Right atrium auricular region (tissue), 2 donors: ENCODE measurements around the gene RLF. TPM values are rescaled to one million over a fixed set of nuclear protein-coding genes. Genes with fewer than 3 reads are reported as not detected.

Experiments
- DNase-seq: peaks from one replicate; pipeline ENCODE4 v3.0.0-alpha.2; 2019; ENCODE audit warnings: low spot score
- H3K27ac ChIP-seq, 2 donors: fragments of 200-600 bp; sonication (generic); 1 replicate in 1 of 2; 2 replicates in 1 of 2; pipeline ENCODE4 v1.5.1; 2016 to 2019
- H3K27me3 ChIP-seq, 2 donors: fragments of 200-600 bp; sonication (generic); one replicate each; pipeline versions ENCODE4 v1.5.1 to v1.6.0; 2017 to 2019
- H3K36me3 ChIP-seq: fragments of 200-600 bp; sonication (generic); one replicate; pipeline ENCODE4 v1.5.1; 2016
- H3K4me1 ChIP-seq, 2 donors: fragments of 200-600 bp; sonication (generic); one replicate each; pipeline versions ENCODE4 v1.5.1 to v1.6.0; 2017 to 2019
- H3K4me3 ChIP-seq, 2 donors: fragments of 200-600 bp; sonication (generic); 1 replicate in 1 of 2; 2 replicates in 1 of 2; pipeline ENCODE4 v1.5.1; 2017 to 2019; ENCODE audit warnings: mild to moderate bottlenecking in 1 of 2, moderate library complexity in 1 of 2
- H3K9me3 ChIP-seq, 2 donors: fragments of 200-600 bp; sonication (generic); one replicate each; pipeline ENCODE4 v1.5.1; 2019
- total RNA-seq, 2 donors: library from RNA; depleted of rRNA; stranded (reverse); fragments of >200 nt; gene quantifications; one replicate each; pipeline ENCODE4 v1.1.0, GENCODE V29; 2016
- TF ChIP-seq, protein P1 (sequence below), 2 donors: fragments of 200-600 bp; sonication (generic); IDR thresholded peaks; one replicate each; pipeline ENCODE4 v1.5.1; 2019; ENCODE audit warnings: antibody characterized with exemption in 2 of 2

Gene RLF
- total RNA-seq, 2 donors from 2014 or later = 11.4 to 12.6 TPM

- H3K4me1 ChIP-seq = no peaks in the 10 kb centered on the region
- no peak for DNase-seq
- H3K9me3 ChIP-seq = no peaks in the 10 kb centered on the region
- TF ChIP-seq, protein P1, sequence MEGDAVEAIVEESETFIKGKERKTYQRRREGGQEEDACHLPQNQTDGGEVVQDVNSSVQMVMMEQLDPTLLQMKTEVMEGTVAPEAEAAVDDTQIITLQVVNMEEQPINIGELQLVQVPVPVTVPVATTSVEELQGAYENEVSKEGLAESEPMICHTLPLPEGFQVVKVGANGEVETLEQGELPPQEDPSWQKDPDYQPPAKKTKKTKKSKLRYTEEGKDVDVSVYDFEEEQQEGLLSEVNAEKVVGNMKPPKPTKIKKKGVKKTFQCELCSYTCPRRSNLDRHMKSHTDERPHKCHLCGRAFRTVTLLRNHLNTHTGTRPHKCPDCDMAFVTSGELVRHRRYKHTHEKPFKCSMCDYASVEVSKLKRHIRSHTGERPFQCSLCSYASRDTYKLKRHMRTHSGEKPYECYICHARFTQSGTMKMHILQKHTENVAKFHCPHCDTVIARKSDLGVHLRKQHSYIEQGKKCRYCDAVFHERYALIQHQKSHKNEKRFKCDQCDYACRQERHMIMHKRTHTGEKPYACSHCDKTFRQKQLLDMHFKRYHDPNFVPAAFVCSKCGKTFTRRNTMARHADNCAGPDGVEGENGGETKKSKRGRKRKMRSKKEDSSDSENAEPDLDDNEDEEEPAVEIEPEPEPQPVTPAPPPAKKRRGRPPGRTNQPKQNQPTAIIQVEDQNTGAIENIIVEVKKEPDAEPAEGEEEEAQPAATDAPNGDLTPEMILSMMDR (IDR thresholded peaks at IDR 0.05) = no peak
- H3K27ac ChIP-seq = no peak overlapping the region
- peaks cover 17% of the 10 kb centered on the region for H3K36me3 ChIP-seq
- no peak overlapping the region for H3K4me3 ChIP-seq
- no peaks in the 10 kb centered on the region for H3K27me3 ChIP-seq
These were observed 120.7 kb downstream of the RLF start for GRCh38 chr1:40281853-40282252.

Other genes starting within 250 kb of the RLF start
- 1 to 10 TPM; 2.6 to 5.1 TPM for gene MFSD2A, start 206.2 kb upstream of the RLF start, total RNA-seq
- gene CAP1, start 120.7 kb upstream of the RLF start, total RNA-seq = 100 to 1,000 TPM in 1 of 2 donors, 10 to 100 TPM in 1; 58.9 to 111 TPM
- gene PPT1, start 64.1 kb upstream of the RLF start, total RNA-seq = 10 to 100 TPM; 30.0 to 34.6 TPM
- gene TMCO2, start 86.5 kb downstream of the RLF start, total RNA-seq = not detected
- gene ZMPSTE24, start 96.8 kb downstream of the RLF start, total RNA-seq = 10 to 100 TPM; 23.8 to 43.2 TPM
- gene COL9A2, start 155.9 kb downstream of the RLF start, total RNA-seq = 1 to 10 TPM in 1 of 2 donors, under 1 TPM in 1; 0.59 to 1.2 TPM
- 10 to 100 TPM; 19.8 to 20.8 TPM for gene SMAP2, start 212.3 kb downstream of the RLF start, total RNA-seq